HG02981 (cell line): Measurements from ENCODE around the gene NPNT.

ENCODE experiments used
- ATAC-seq: cut with Tn5 transposase; IDR thresholded peaks from one replicate; pipeline ENCODE4 v1.9.1; 2021; ENCODE audit warnings: mild to moderate bottlenecking, moderate library complexity; ENCODE audit not compliant: unreplicated experiment

Gene NPNT

GRCh38 chr4:106017975-106018374 lies 122.7 kb downstream of the NPNT start:
- no peak for ATAC-seq

DNA sequence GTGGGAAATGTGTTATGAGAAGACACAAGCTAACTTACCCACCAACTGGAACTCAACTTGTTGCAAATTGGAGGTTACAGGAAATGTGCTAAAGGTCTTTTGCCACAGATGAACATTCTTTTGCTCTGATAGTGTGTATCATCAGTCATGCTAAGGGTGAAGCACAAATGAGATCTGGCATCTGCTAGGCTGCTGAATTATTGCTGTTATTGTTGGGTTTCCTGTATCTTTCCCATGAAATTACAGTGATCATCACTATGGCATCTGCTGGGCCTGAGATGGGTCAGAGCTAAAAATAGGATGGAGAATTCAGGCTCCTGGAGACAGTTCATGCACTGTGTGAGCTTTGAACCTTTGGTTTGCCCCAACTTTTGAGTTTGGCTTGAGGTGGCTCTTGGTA lies 124.5 kb downstream of the NPNT start:
- ATAC-seq: no peak
